Heart left ventricle (tissue), 13 donors: ENCODE results near the gene CNPY1.

Source experiments
- POLR2A ChIP-seq, 2 donors: fragments of 450-650 bp; IDR thresholded peaks; one replicate each; pipeline ENCODE4 v1.6.1; 2017; ENCODE audit warnings: antibody characterized with exemption in 2 of 2, mild to moderate bottlenecking in 2 of 2, moderate library complexity in 2 of 2
- TF ChIP-seq, protein P1 (sequence below), 12 donors: fragments of 200-600 bp; sonication (generic) in 4 of 12; IDR thresholded peaks; one replicate each; pipeline versions ENCODE4 v1.5.0 to v1.8.0; 2018 to 2022; ENCODE audit warnings: antibody characterized with exemption in 12 of 12, mild to moderate bottlenecking in 5 of 12
- donor health status: ischemic (EF 13 %, LVEDD 7.1; RV severe dilation, severe dysfunction).
- donor health status: DM: no; HTN: yes; CAD: no.
- donor health status: DM: no; HTN: no; CAD: no.
- donor health status: ischemic (EF 25% LVEDD 6.9; RV normal size, moderate dysfunction).
- donor health status: ischemic (EF 25% LVEDD 5.7; RV mildly dilated, moderate dysfunction).
- donor health status: ischemic (EF 35%, LVEDD 5.7; RV mildly dilated, moderate dysfunction).
- donor health status: nonischemic (EF 11% LVEDD 7.7; RV severe dilation, severe dysfunction).
- donor health status: DM: yes; HTN: yes; CAD: no.
- donor health status: PGD.
- donor health status: ischemic (EF 29% LVEDD 5.4; RV normal size, mild dysfunction).
- donor health status: nonischemic (EF 23%, LVEDD 6.1; RV moderate dilation, normal function).

DNA sequence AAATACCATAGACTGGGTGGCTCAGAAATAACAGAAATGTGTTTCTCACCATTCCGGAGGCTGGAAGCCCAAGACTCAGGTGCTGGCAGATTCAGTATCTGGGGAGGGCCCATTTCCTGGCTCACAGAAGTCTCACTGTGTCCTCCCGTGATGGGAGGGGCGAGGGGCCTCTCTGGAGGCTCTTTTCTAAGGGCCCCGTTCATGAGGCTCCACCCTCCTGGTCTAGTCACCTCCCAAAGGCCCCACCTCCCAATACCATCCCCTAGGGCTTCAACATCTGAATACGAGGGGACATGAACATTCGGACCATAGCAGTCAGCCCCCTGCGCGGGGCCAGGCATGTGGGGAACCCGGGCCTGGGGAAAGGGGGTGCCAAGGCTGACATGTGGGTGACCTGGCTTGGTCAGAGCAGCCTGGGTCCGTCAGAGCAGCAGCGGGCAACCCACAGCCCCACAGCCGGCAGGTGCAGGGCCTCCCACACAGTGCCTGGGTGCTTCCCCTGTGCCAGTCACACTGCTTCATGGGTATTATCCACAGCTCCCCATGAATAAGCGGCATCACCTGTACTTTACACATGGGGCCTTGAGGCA is 13.3 kb upstream of the CNPY1 start:
- TF ChIP-seq, protein P1, sequence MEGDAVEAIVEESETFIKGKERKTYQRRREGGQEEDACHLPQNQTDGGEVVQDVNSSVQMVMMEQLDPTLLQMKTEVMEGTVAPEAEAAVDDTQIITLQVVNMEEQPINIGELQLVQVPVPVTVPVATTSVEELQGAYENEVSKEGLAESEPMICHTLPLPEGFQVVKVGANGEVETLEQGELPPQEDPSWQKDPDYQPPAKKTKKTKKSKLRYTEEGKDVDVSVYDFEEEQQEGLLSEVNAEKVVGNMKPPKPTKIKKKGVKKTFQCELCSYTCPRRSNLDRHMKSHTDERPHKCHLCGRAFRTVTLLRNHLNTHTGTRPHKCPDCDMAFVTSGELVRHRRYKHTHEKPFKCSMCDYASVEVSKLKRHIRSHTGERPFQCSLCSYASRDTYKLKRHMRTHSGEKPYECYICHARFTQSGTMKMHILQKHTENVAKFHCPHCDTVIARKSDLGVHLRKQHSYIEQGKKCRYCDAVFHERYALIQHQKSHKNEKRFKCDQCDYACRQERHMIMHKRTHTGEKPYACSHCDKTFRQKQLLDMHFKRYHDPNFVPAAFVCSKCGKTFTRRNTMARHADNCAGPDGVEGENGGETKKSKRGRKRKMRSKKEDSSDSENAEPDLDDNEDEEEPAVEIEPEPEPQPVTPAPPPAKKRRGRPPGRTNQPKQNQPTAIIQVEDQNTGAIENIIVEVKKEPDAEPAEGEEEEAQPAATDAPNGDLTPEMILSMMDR (IDR thresholded peaks at IDR 0.05), result no peak
- no peak for TF ChIP-seq POLR2A (IDR thresholded peaks at IDR 0.05)
